Hindlimb muscle (tissue), 1 donor: Measurements from ENCODE around the gene VOPP1. TPM values are rescaled to one million over a fixed set of nuclear protein-coding genes. Genes with fewer than 3 reads are reported as not detected.
A peak's percentile ranks its signal among the peaks of the same experiment; 100 is the strongest.

Source experiments
- DNase-seq: peaks from one replicate; pipeline ENCODE4 v3.0.0-alpha.2; 2013
- polyA plus RNA-seq: library from polyadenylated mRNA; unstranded; fragments of 120-200 nt; gene quantifications from one replicate; pipeline ENCODE4 v1.2.1, GENCODE V29; 2013; ENCODE audit not compliant: insufficient read length

VOPP1 gene
- polyA plus RNA-seq, 1 donor = 25.8 TPM

DNA sequence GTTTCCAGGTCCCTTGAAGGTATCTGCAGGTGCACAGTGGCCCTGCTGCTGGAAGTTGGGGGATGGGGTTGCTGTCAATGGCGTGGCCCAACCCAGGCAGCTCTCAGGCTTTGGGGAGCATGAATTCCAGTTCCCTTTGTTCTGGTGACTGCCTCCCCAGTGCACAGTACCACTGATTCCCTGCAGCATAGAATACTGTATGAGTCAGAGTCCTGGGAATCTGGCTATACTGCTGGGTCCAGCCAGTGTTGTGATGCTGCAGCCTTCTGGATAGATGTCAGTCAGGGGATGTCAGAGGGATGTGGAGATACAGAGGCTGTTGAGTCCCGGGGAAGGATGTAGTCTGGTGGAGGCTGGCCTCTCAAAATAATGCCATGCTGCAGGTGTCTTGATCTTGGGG, 107.9 kb downstream of the VOPP1 start:
- no peak for DNase-seq

- DNase-seq = no peak
Measured at GRCh38 chr7:55463686-55464262, 108.5 kb downstream of the VOPP1 start.

DNA sequence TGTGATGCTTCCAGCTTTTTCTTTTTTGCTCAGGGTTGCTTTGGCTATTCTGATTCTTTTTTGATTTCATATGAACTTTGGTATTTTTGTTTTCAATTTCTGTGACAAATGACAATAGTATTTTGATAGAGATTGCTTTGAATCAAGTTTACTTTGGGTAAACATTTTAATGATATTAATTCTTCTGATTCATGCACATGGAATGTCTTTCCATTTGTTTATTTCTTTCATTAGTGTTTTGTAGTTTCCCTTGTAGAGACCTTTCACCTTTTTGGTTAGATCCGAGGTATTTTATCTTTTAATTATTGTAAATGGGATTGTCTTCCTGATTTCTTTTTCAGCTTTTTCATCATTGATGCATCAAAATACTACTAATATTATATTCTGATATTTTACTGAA, 114.0 kb downstream of the VOPP1 start:
- DNase-seq = no peak

DNA sequence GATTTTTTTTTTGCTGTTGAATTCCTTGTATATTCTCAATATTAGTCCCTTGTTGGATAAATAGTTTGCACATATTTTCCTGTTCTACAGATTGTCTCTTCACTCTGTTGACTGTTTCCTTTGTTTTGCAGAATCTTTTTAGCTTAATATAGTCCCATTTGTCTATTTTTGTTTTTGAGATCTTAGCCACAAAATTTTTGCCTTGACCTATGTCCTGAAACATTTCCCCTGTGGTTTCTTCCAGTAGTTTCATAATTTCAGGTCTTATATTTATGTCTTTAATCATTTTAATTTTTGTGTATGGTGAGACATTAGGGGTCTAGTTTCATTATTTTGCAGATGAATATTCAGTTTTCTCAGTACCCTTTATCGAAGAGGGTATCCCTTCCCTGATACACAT, 114.5 kb downstream of the VOPP1 start:
- no peak for DNase-seq

DNA sequence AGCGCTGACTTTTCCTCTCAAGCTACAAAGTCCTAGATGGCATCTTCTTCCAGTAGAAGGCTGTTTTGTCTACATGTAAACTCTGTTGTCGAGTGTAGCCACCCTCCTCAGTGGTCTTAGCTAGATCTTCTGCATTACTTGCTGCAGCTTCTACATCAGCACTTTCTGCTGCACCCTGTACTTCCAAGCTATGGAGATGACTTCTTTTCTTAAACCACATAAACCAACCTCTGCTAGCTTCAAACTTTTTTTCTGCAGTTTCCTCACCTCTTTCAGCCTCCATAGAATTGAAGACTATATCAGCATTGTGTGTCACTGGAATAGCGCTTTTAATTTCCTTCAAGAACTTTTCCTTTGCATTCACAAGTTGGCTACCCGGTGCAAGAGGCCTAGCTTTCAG, 119.3 kb downstream of the VOPP1 start:
- no peak for DNase-seq

DNA sequence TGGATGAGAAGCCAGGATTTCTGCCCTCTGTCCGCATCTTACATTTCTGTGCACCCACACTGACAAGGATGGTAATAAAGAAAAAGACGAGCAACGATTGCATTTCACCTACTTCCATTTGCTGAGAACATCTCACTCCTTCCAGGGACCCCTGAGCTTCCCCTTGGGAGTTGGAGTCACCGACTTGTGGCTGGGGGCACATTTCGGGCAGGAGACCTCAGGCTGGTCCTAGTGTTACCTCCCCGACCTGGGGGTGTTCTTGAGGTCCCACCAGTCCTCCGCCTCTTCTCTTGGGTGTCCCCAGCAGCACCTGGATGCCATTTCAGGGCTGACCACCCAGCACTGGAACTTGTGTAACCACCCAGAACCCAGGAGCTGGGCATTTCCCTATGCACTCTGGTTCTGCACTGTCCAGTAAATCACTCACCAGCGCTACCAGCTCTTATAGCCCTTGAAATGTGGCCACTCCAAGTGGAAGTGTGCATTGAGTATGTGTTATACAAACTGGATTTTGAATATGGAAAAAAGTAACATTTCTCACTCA, 122.2 kb downstream of the VOPP1 start:
- no peak for DNase-seq

DNA sequence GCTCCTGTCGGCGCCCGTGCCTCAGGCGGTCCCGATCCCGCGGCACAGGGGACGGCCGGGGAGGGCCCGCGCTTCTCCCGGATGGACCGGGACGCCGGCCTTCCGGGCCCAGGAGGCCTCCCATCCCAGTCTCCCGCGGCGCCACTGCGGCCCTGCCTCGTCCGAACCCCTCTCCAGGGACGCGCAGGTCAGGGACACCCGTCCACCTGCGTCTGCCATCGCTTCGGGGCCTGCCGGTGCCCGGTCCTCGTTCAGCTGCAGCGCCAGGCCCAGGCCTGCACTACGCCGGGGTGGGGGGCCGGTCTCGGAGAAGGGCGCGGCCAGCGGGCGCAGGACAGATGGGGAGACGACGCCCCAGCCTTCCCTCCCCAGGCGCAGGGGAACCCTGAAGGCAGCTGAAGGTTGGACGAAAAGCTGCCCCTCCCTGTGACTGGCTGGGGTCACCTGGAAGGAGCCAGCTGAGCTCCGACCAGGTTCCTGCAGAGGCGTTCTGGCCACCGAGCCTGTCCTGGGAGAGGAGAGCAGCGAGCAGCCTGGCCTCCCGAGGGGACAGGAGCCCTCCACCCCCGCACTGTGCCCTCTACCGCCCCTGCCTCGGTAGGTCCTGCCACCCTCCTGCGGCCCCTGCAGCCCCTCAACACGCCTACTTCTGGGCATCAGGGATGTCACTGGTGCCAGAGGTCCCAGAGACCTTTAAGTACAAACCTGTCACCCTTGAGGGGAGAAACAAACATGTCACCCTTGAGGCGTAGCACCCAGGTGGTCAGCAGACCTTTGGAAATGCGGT, 122.9 kb downstream of the VOPP1 start:
- no peak for DNase-seq

DNA sequence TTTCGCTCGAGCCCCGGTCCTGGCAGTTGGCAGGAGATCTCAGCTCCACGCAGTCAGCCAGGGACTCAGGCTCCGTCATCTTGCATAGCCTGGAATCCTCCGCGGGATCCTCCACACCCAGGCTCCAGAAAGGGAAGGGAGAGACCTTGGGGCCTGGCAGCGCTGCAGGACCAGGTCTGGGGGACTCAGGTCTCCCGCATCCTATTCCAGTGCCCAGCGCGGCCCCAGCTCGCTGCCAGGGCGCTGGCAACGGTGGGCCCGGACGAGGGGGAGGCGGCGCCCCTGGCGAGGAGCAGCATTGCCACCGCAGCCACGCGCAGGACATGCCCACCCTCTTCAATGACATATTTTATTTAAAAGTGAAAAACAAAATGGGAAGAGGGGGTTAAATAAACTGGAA, 123.8 kb downstream of the VOPP1 start:
- DNase-seq = no peak

- no peak for DNase-seq
Measured at GRCh38 chr7:55444786-55445185, 127.5 kb downstream of the VOPP1 start.

- no peak for DNase-seq
Measured at GRCh38 chr7:55441774-55442522, 130.4 kb downstream of the VOPP1 start.

GRCh38 chr7:55441002-55441401, 131.3 kb downstream of the VOPP1 start:
- DNase-seq = no peak

DNA sequence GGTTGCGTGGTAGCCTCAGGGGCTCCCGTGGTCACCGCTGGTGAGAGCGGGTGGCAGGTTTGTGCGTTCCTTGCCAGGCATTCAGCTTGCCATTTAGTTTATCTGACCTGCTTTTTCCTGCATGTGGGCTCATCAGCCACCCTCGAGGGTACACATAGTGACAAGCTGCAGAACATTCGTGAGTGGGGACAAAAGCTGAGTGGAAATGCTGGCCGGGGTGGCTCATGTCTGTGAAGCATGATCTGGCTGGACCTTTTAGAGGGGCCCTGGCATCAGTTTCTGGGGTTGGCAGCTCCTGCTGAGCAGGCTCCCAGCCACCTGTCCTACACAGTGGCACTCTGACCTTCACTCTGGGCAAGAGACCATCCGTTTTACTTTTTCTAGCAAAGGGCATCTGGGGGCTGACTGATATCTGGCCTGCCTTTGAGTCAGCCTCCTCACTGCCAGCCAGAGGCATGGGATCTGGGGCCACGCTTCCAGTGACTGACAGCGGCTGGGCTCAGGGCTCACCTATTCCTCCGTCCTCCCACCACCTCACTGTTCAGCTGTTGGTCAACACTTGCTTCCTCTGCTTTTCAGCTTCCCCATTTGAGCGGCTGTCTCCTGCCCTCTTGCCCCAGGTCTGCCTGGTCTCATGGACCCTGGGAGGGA, 132.1 kb downstream of the VOPP1 start:
- DNase-seq = no peak

- no peak for DNase-seq
Measured at GRCh38 chr7:55439627-55440026, 132.7 kb downstream of the VOPP1 start.

- peak; percentile 8 for DNase-seq
Measured at GRCh38 chr7:55438757-55439525, 133.4 kb downstream of the VOPP1 start.

- no peak for DNase-seq
Measured at GRCh38 chr7:55438085-55438756, 134.1 kb downstream of the VOPP1 start.

DNA sequence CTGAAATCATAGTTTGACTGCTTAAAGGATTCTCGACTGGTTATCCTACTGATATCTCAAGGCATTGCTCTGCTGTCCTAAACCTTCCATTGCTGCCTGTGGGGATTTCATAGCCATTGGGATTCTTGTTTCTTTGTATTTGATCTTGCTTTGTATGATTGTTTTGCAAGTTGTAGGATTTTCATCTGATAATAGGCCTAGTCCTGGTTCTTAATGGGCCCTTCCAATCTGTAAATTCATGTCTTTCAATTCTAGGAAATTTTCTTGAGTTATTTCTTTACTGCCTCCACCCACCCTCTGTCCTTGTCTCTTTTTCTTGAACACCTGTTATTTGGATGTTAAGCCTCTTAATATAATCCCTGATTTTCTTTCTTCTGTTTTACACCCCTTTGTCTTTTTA, 134.9 kb downstream of the VOPP1 start:
- no peak for DNase-seq

- no peak for DNase-seq
Measured at GRCh38 chr7:55436457-55436856, 135.8 kb downstream of the VOPP1 start.

DNA sequence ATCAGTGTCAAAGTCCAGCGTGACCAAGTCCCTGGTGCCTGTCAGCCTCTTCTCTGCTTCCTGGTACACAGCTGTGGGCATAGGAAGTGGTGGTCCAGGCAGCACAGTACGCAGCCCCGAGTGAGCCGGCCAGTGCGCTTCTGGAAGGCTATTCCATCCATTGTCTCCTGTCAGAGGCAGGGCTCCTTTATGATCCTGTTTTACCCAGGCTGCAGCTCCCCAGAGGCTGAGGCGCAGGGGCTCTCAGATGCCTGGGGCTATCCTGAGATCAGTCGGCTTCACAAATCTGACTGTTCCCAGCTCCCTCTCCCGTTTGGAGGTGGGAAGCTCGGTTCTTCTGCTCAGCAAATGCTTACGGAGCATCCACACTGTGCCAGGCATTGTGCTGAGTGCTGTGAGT, 136.8 kb downstream of the VOPP1 start:
- no peak for DNase-seq

- no peak for DNase-seq
Measured at GRCh38 chr7:55432939-55433784, 139.1 kb downstream of the VOPP1 start.

DNA sequence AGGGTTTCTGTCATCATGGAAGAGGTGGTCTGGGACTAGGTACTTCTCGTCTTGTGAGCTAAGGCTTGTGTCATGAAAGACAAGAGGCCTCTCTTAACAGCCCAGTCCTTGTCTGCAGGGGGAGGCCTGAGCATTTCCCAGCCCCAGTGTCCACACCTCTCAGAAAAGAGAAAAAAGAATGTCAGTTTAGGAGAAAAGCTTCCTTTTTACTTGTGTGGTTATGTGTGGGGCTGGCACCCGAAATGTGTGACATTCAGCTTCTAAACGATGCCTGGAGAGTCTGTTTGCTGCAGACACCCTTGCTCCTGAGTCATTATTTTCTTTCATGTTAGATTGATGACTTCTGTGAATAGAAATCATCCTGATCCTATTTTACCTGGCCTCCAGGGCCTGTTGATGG, 139.8 kb downstream of the VOPP1 start:
- DNase-seq = no peak

DNA sequence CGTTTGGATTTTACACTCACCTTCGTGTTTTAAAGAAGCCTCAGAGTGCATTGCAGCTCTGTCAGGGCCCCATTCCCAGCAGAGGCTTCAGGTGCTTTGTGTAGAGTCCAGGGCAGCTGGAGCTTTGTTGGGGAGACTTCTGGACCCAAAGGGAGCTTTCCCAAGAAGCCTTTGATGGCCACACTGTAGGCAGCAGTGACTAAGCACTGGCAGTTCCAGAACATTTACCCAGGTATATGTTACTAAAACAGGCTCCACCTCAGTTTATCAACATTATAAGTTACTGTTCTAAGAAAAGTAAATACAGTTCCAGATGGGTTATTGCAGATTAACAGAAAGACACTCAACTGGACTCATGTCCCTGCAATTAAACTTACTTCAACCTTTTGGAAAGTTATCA, 140.4 kb downstream of the VOPP1 start:
- no peak for DNase-seq
